Kidney glomerular epithelial cell (primary cell): Measurements from ENCODE around the gene GKN2.
A peak's percentile ranks its signal among the peaks of the same experiment; 100 is the strongest.
"Not testable (repeated sequence)": the region's sequence is repeated elsewhere in the genome, so short reads cannot be mapped to it uniquely, and the experiment has no call there.

Experiments used
- DNase-seq: peaks from one replicate; lab custom pipeline; 2025; lab: John Stamatoyannopoulos, UW

The GKN2 gene

GRCh38 chr2:68918497-68918896, 34.2 kb downstream of the GKN2 start:
- no peak for DNase-seq

- DNase-seq, result no peak
These were observed 35.5 kb downstream of the GKN2 start for GRCh38 chr2:68917034-68917718.

GRCh38 chr2:68916226-68916625, 36.5 kb downstream of the GKN2 start:
- no peak for DNase-seq

GRCh38 chr2:68915393-68915792, 37.3 kb downstream of the GKN2 start:
- DNase-seq, result no peak

GRCh38 chr2:68913359-68913758, 39.3 kb downstream of the GKN2 start:
- DNase-seq, result no peak

GRCh38 chr2:68912732-68913131, 40.0 kb downstream of the GKN2 start:
- no peak for DNase-seq

GRCh38 chr2:68912111-68912510, 40.6 kb downstream of the GKN2 start:
- DNase-seq, result no peak

- DNase-seq, result no peak
These were observed 41.0 kb downstream of the GKN2 start for GRCh38 chr2:68911709-68912108.

- DNase-seq, result no peak
These were observed 41.4 kb downstream of the GKN2 start for GRCh38 chr2:68911246-68911645.

- peak; percentile 32 for DNase-seq
These were observed 42.7 kb downstream of the GKN2 start for GRCh38 chr2:68909793-68910674.

- DNase-seq, result peak; percentile 30
These were observed 44.2 kb downstream of the GKN2 start for GRCh38 chr2:68908392-68908970.

- no peak for DNase-seq
These were observed 44.8 kb downstream of the GKN2 start for GRCh38 chr2:68907920-68908253.

- DNase-seq, result no peak
These were observed 45.3 kb downstream of the GKN2 start for GRCh38 chr2:68907232-68907919.

- no peak for DNase-seq
These were observed 46.0 kb downstream of the GKN2 start for GRCh38 chr2:68906716-68907115.

GRCh38 chr2:68905116-68905515, 47.6 kb downstream of the GKN2 start:
- DNase-seq, result no peak

- no peak for DNase-seq
These were observed 51.1 kb downstream of the GKN2 start for GRCh38 chr2:68901561-68901960.

GRCh38 chr2:68901199-68901514, 51.5 kb downstream of the GKN2 start:
- DNase-seq, result no peak

GRCh38 chr2:68900496-68901198, 52.0 kb downstream of the GKN2 start:
- DNase-seq, result no peak

- DNase-seq, result not testable (repeated sequence)
These were observed 56.7 kb downstream of the GKN2 start for GRCh38 chr2:68895981-68896380.
